K562 (cell line): ENCODE data around the gene CA5B.

ENCODE experiments used
- CBX5 ChIP-seq: IDR thresholded peaks from 2 replicates; pipeline ENCODE4 v1.6.1; 2014; ENCODE audit warnings: low read depth, borderline replicate concordance
- CTCF ChIP-seq, 3 experiments: IDR thresholded peaks in 2 of 3; conservative IDR thresholded peaks in 1 of 3; 2 replicates each; pipeline ENCODE4 v1.5.1; 2011 to 2012; ENCODE audit warnings: low read length in 3 of 3, mild to moderate bottlenecking in 3 of 3, control low read depth in 2 of 3, improper control_type of control experiment in 1 of 3, inconsistent platforms in 1 of 3, low read depth in 1 of 3, mixed read lengths in 1 of 3, moderate library complexity in 1 of 3; ENCODE audit not compliant: insufficient read depth in 2 of 3
- GABPA ChIP-seq: fragments of 200-800 bp; sonication (Bioruptor generic); conservative IDR thresholded peaks from 2 replicates; pipeline ENCODE4 v1.6.1; 2016; ENCODE audit warnings: low read depth, missing genetic modification characterization, missing compliant biosample characterization
- GTF3C2 ChIP-seq: IDR thresholded peaks from 3 replicates; pipeline ENCODE4 v1.6.1; 2011; ENCODE audit warnings: borderline replicate concordance, mild to moderate bottlenecking, moderate library complexity; ENCODE audit not compliant: insufficient read length; ENCODE audit errors: extremely low read depth
- HCFC1 ChIP-seq: IDR thresholded peaks from 2 replicates; pipeline ENCODE4 v1.6.1; 2012; ENCODE audit warnings: low read depth, low read length, improper control_type of control experiment
- HIVEP1 ChIP-seq: fragments of 250-450 bp; sonication (Bioruptor Pico); IDR thresholded peaks from 2 replicates; pipeline ENCODE4 v1.4.0; 2020; ENCODE audit warnings: mild to moderate bottlenecking
- NR2C2 ChIP-seq, 2 experiments: fragments of 200-800 bp in 1 of 2; sonication (Bioruptor generic) in 1 of 2; sonication (generic) in 1 of 2; formaldehyde crosslinking in 1 of 2; IDR thresholded peaks; 2 replicates each; pipeline versions ENCODE4 v1.6.1 to v1.8.0; 2016 to 2022; ENCODE audit warnings: mild to moderate bottlenecking in 1 of 2, missing compliant biosample characterization in 1 of 2, missing genetic modification characterization in 1 of 2, missing genetic modification reagents in 1 of 2
- POLR3A ChIP-seq: IDR thresholded peaks from 2 replicates; pipeline ENCODE4 v1.6.1; 2011; ENCODE audit warnings: borderline replicate concordance, mild to moderate bottlenecking, moderate library complexity; ENCODE audit not compliant: insufficient read length, insufficient read depth; ENCODE audit errors: extremely low read depth
- RB1 ChIP-seq: fragments of 450-650 bp; IDR thresholded peaks from 2 replicates; pipeline ENCODE4 v1.6.1; 2017; ENCODE audit warnings: low read depth, mild to moderate bottlenecking
- TAL1 ChIP-seq: fragments of 450-650 bp; IDR thresholded peaks from 2 replicates; pipeline ENCODE4 v1.6.1; 2016; ENCODE audit warnings: mild to moderate bottlenecking
- ZNF316 ChIP-seq: fragments of 450-650 bp; IDR thresholded peaks from 2 replicates; pipeline ENCODE4 v1.6.1; 2016

GRCh38 chrX:15694941-15695451 lies 43.1 kb upstream of the CA5B start:
- no peak for TF ChIP-seq RB1
- TF ChIP-seq CTCF (IDR thresholded peaks at IDR 0.05 in 2 of 3, conservative IDR thresholded peaks at IDR 0.05 in 1 of 3; ENCODE audit: insufficient read depth in 2 of 3, low read depth in 1 of 3, low read length in 3 of 3): no peak
- no peak for TF ChIP-seq HCFC1
- no peak for TF ChIP-seq NR2C2 (CRISPR knock-in tag; IDR thresholded peaks at IDR 0.05)
- no peak for TF ChIP-seq NR2C2 (tag; IDR thresholded peaks at IDR 0.05)
- TF ChIP-seq POLR3A: no peak
- no peak for TF ChIP-seq GTF3C2
- TF ChIP-seq HIVEP1: no peak
- TF ChIP-seq GABPA: no peak
- no peak for TF ChIP-seq ZNF316
- TF ChIP-seq CBX5: no peak
- TF ChIP-seq TAL1: no peak
